ENCODE results near the gene NR1D1.
A peak's percentile ranks its signal among the peaks of the same experiment; 100 is the strongest.
"Not testable (repeated sequence)": the region's sequence is repeated elsewhere in the genome, so short reads cannot be mapped to it uniquely, and the experiment has no call there.

NR1D1 gene

GRCh38 chr17:40100419-40100668 is at the start of gene NR1D1:
Gene NR1D1 (minus strand): TSS chr17:40100589. CDS start chr17:40100094, 495 bp downstream.
- DNase-seq: no peak

- no peak for DNase-seq
Observed at GRCh38 chr17:40148527-40148926, 48.1 kb upstream of the NR1D1 start.

DNA sequence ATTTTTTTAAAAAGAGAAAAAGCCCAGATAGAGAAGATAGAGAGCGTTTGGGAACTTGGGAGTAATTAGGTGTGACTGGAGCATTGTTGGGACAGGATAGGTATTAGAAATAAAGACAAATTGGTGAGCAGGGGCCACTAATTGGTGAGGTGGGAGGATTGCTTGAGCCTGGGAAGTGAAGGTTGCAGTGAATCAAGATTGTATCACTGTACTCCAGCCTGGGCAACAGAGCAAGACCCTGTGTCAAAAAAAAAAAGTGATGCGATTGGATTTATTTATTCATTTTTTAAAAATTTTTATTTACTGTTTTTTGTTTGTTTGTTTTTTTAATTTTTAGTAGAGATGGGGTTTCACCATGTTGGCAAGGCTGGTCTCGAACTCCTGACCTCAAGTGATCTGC is 45.1 kb upstream of the NR1D1 start:
- DNase-seq: no peak

DNA sequence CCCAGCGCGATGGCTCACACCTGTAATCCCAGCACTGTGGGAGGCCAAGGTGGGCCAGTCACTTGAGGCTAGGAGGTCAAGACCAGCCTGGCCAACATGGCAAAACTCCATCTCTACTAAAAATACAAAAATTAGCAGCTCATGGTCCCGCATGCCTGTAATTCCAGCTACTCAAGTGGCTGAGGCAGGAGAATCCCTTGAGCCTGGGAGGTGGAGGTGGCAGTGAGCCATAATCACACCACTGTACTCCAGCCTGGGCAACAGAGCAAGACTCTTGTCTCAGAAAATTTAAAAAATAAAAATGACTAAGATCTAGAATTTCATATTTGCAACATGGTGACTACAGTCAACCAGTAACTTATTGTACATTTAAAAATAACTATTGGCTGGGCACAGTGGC is 42.8 kb upstream of the NR1D1 start:
- not testable (repeated sequence) for DNase-seq

DNA sequence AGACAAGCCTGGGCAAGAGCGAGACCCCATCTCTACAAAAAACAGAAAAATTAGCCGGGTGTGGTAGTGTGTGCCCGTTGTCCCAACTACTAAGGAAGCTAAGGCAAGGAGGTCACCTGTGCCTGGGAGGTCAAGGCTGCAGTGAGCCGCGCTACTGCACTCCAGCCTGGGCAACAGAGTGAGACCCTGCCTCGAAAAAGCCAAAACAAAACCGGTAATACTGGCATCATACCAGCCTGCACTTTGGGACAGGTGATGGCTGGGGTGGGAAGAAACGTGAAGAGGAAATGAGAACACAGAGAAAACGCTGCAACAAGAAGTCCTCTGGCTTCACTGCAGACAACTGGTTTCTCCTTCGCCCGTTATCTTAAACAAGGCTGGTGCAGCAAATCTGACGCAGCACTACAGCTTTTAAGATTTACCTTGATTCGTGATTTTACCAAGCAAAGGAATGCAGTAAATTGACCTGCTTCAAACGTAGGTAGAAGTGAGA is 39.2 kb upstream of the NR1D1 start:
- no peak for DNase-seq

GRCh38 chr17:40135817-40136216 is 35.4 kb upstream of the NR1D1 start:
- DNase-seq: no peak

- DNase-seq: no peak
Observed at GRCh38 chr17:40134184-40134583, 33.8 kb upstream of the NR1D1 start.

DNA sequence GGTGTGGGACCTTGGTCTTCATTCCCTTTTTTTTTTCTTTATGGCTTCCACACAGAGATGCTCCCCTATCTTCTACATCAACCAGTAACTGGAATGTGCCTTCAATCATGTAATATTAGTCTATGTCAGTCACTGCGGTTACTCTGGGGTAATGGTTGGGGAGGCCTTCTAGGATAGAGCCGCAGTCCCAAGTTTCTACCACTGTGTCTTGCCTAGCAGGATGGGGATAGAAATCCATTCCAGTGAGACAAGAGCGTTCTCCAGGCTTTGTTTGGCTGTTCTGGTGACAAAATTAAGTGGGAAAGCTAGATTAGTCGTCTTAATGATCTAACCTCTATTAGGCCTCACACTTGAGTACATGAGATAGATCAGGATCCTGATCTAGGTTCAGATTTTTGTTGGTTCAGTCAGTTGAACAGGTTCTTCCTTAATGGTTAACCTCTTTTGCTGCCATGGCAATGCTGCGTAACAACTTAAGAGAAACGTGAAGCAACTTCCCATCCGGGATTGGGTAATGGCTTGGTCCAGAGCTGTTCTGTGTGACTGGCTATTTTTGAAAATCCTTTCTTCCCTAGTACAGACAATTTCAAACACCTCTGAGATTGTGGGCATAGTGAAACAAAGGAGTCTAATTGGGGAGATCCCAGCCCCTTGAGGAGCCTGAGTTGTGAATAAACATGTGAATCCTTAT is 30.1 kb upstream of the NR1D1 start:
- DNase-seq: no peak

DNA sequence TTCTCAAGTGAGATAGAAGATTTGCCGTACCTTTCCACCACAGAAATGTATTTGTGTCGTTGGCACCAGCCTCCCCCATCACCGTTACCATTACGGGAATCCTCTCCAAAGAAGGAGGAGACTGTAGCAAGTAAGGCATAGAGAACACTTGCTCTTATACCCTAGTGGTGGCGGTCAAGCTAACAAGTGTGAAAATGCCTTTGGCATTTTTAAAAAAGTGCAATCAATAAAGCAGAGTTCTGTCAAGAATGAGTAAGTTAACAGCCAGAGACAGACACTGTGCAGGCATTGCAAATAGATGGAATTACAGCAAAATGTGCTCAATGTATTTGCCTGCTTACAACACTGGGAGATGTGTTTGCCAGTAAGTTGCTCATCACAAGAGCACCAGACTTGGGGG is 29.1 kb upstream of the NR1D1 start:
- DNase-seq: no peak

DNA sequence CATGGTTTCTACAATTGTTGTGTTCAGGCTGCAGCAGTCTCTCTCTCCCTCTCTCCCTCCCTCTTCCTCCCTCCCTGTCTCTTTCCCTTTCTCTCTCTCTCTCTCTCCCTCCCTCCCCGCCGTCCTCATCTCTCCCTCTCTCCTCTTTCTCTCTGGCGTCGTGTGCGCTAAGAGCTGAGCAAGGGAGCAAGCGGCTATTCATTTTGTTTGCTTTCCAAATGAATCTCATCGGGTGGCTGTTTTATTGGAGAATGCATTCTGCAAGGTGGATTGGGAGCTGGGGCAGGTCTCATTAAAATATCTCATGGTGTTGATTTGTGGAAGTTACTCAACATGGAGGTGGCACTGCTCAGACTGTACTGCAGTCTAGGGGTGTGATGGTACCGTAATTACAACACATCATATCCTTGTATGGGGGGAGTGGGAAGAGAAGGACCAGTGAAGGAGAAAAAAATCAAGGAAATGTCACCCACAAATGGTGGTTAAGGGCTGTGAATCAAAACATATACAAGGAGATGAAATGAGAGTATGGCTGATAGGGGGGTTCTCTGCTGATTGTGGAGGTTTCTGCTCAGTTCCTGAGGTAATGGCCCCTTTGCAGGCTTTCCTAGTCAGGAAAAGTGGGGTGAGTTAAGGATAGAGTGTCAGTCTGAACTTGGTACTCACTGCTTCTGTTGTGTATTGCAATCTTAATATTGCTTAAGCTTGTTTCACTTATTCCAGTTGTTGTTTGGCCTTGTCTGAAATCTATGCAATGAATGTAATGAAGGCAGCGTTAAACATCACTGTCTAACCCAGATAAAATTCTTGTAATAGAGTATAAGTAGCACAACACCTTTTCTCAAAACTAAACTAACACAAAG is 24.1 kb upstream of the NR1D1 start:
- DNase-seq: no peak

DNA sequence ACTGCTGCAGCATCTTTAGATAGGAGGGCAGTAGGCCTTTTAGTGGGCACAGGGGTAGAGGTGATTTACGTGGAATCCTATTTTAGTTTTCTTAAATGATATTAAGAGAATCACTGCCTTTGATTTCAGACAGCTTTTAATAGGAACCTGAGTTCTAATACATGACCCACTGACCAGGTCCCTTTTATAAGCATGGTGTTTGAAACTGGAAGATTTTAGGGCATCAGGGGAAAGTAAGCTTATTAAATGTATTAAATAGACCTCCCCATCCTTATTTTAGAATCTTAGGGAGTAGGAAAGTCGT is 23.4 kb upstream of the NR1D1 start:
- no peak for DNase-seq

GRCh38 chr17:40122999-40123810 is 22.8 kb upstream of the NR1D1 start:
- DNase-seq: peak; percentile 61

DNA sequence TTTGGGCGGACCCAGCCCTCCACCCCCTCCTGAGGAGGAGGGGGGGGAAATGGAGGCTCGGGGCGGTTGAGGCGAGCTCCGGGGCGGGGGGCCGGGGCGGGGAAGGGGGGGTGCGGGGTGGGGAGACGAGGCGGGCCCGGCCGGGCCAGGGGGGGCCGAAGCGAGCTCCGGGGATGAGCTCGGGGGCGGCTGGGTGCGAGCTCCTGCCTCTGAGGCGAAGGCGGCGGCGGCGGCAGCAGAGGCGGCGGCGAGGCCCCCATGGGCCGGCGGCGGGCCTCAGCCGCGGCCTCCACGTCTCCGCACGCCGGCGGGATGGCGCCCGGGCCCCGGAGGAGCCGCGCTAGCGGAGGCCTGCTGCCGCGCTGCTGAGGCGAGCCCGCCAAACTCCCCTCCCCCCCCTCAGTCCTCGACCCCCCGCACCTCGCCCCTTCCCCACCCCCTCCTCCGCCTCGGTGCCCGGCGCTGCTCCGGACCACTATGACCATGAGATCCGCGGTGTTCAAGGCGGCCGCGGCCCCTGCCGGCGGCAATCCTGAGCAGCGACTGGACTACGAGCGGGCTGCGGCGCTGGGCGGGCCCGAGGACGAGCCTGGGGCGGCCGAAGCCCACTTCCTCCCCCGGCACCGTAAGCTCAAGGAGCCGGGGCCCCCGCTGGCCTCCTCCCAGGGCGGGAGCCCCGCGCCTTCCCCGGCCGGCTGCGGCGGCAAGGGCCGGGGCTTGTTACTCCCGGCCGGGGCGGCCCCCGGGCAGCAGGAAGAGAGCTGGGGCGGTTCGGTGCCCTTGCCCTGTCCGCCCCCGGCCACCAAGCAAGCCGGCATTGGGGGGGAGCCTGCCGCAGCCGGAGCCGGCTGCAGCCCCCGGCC is 22.0 kb upstream of the NR1D1 start:
- DNase-seq: peak; percentile 69

DNA sequence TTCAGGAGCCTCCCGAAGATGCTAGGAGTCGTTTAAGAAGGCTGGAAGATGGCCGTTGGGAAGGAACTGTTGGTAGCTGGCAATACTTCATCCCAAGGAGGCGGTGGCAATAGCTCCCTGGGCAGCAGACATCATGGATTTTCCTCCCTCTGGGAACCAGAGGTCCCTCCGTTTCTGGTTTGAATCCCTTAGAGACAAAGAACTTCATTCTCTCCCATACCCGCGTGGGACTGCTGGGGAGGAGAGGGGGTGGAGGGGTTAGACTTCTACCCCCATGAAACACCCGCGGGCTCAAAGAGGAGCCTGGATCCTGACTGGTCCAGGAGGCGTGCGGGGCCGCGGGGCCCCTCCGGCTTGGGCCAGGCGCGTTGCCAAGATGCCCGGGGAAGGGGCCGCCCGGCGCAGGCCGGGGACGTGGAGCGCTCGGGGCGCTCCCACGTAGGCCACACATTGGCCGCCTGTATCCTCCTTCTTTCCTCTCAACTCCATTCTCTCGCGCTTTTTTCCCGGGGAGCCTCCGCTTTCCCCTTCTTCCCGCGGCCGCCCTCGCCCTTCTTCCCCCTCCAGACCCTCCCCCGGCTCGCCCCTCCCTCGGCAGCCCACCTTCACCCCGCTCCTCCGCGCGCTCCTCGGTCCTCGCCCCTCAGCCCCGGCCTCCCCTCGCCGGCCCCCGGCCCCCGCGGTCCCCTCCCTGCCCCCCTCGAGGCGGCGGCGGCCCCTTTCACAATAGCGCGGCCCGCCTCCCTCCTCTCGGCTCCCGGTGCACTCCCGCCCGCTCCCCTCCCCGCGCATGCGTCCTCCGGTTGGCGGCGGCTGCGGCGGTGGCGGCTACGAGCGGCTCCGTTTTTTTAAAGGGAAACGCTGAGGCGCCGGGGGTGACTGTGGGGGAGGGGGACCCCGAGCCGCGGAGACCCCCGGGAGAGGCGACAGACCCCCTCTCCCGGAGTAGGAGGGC is 21.1 kb upstream of the NR1D1 start, which contains the start of gene MSL1:
Gene MSL1 (plus strand): TSS at position 791 of the 955 bp plus-strand sequence. CDS start 642 bp downstream, outside the sequence.
- DNase-seq: peak; percentile 88

DNA sequence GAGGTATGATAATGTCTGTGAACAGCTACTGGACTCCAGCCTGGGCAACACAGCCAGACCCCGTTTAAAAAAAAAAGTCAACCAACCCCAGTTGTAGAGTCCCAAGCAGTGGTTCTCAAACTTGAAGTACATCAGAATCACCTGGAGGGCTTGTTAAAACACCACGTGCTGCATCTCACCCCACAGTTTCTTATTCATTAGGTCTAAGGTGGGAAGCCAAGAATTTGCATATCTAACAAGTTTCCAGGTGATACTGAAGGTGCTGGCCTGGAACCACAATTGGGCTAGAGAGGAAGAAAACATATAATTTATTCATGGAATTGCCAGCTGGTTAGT is 14.7 kb upstream of the NR1D1 start:
- DNase-seq: no peak

DNA sequence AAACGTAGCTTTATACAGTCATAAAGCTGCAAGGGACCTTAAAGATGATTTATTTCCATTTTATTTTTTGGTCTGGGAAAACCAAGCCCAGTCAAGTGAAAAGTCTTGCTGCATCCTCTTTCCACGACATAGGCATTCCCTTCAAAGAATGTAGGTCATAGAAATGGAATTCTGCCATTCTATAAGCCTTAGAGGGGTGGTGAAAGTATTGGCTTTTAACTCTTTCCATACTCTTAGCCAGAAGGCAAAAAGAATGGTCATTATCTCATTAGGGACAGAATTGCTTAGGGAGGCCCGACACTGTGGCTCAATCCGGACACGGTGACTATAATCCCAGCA is 13.5 kb upstream of the NR1D1 start:
- DNase-seq: no peak

GRCh38 chr17:40113110-40113906 is 12.9 kb upstream of the NR1D1 start:
- peak; percentile 92 for DNase-seq

- no peak for DNase-seq
Observed at GRCh38 chr17:40112718-40113109, 12.3 kb upstream of the NR1D1 start.

- no peak for DNase-seq
Observed at GRCh38 chr17:40112191-40112711, 11.9 kb upstream of the NR1D1 start.

Measured in CD4-positive, alpha-beta T cell treated with Interleukin-6 for 4 hours (primary cell).